PC-3 (cell line): ENCODE measurements around the gene ISCU.

Experiments used
- EZH2 ChIP-seq: fragments of 300-600 bp; sonication (generic); IDR thresholded peaks from one replicate; pipeline ENCODE4 v1.6.1; 2017; ENCODE audit warnings: antibody characterized with exemption, mild to moderate bottlenecking, low read length; ENCODE audit not compliant: unreplicated experiment
- TF ChIP-seq, protein P1 (sequence below): fragments of 300-600 bp; sonication (generic); conservative IDR thresholded peaks from 2 replicates; pipeline ENCODE4 v1.5.1; 2017; ENCODE audit warnings: antibody characterized with exemption, low read depth, mild to moderate bottlenecking, low read length

DNA sequence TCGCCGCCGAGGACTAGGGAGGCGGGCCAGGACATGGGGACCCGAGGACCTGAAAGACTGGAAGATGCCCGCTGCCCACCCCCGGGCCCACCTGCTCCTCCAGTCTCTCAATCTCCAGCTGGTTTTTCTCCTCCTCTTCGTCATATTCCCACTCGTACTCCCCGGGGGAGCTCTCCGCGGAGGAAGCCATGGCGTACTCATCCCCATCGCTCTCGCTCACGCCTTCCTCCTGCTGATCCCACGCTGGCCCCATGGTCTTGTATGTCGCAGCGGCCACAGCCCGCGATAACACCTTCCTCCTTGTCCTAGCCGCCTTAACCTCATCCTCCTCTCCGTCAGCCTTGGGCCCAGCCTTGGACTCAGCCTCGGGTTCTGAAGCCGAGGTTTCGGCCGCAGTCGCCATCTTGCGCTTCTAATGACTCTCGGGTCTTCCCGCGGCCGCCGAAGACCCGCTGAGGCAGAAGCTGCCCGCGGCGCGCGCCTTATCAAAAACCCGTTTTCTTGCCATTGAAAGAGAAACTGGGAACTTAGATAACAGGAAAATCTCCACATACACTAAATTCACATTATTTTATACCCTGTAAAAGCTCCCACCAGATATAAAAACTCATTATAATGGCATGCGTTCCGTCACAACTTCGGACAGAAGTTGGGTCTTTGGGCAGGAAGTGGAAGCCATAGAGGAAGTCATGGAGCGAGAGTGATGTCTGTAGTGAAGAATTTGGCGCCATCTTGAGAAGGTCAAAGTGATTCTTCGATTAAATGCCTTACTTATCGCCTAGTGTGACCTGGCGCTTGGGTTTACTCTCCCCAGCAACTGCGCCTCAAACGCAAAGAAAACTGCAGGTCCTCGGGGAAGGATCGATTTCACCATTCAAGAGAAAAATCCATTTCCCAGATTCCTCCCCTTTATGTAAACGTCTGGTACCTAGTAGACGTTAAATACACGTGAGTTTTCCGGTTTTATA is 1.4 kb upstream of the ISCU start, which contains the start of gene SART3:
- TF ChIP-seq EZH2, result no peak
- TF ChIP-seq, protein P1, sequence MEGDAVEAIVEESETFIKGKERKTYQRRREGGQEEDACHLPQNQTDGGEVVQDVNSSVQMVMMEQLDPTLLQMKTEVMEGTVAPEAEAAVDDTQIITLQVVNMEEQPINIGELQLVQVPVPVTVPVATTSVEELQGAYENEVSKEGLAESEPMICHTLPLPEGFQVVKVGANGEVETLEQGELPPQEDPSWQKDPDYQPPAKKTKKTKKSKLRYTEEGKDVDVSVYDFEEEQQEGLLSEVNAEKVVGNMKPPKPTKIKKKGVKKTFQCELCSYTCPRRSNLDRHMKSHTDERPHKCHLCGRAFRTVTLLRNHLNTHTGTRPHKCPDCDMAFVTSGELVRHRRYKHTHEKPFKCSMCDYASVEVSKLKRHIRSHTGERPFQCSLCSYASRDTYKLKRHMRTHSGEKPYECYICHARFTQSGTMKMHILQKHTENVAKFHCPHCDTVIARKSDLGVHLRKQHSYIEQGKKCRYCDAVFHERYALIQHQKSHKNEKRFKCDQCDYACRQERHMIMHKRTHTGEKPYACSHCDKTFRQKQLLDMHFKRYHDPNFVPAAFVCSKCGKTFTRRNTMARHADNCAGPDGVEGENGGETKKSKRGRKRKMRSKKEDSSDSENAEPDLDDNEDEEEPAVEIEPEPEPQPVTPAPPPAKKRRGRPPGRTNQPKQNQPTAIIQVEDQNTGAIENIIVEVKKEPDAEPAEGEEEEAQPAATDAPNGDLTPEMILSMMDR, result no peak
